Kidney capillary endothelial cell (primary cell): ENCODE data around the gene CRIP1.

Experiments
- DNase-seq: peaks from one replicate; pipeline ENCODE4 v3.0.0-alpha.2; 2018; ENCODE audit warnings: low spot score

The CRIP1 gene

GRCh38 chr14:105450864-105451720, 35.6 kb upstream of the CRIP1 start:
- DNase-seq = no peak

GRCh38 chr14:105452963-105453362, 33.7 kb upstream of the CRIP1 start:
- no peak for DNase-seq

- no peak for DNase-seq
Measured at GRCh38 chr14:105453847-105454246, 32.8 kb upstream of the CRIP1 start.

- no peak for DNase-seq
Measured at GRCh38 chr14:105455086-105455640, 31.5 kb upstream of the CRIP1 start.

GRCh38 chr14:105455766-105456660, 30.7 kb upstream of the CRIP1 start:
- no peak for DNase-seq

GRCh38 chr14:105456736-105457617, 29.7 kb upstream of the CRIP1 start:
- DNase-seq = no peak

- no peak for DNase-seq
Measured at GRCh38 chr14:105458010-105458409, 28.7 kb upstream of the CRIP1 start.

- DNase-seq = no peak
Measured at GRCh38 chr14:105458571-105458970, 28.1 kb upstream of the CRIP1 start.

GRCh38 chr14:105460116-105460515, 26.6 kb upstream of the CRIP1 start:
- no peak for DNase-seq

GRCh38 chr14:105460616-105461015, 26.1 kb upstream of the CRIP1 start:
- no peak for DNase-seq

- DNase-seq = no peak
Measured at GRCh38 chr14:105461903-105462302, 24.8 kb upstream of the CRIP1 start.

- no peak for DNase-seq
Measured at GRCh38 chr14:105464501-105464900, 22.2 kb upstream of the CRIP1 start.

GRCh38 chr14:105465209-105466031, 21.3 kb upstream of the CRIP1 start:
- no peak for DNase-seq

- DNase-seq = no peak
Measured at GRCh38 chr14:105466531-105467248, 20.0 kb upstream of the CRIP1 start.

GRCh38 chr14:105467249-105467941, 19.3 kb upstream of the CRIP1 start:
- DNase-seq = no peak

GRCh38 chr14:105467942-105468471, 18.7 kb upstream of the CRIP1 start:
- no peak for DNase-seq

- no peak for DNase-seq
Measured at GRCh38 chr14:105468621-105469241, 18.0 kb upstream of the CRIP1 start.

GRCh38 chr14:105469456-105470349, 17.0 kb upstream of the CRIP1 start:
- no peak for DNase-seq
